IPS-18c (cell line): ENCODE data around the gene SEMA4C.
A peak's percentile ranks its signal among the peaks of the same experiment; 100 is the strongest.

Source experiments
- H3K4me3 ChIP-seq: 2 replicates; pipeline ENCODE4 v1.7.0; 2013; ENCODE audit warnings: low read depth, mild to moderate bottlenecking, low read length, moderate library complexity; ENCODE audit not compliant: insufficient read depth
- H3K9me3 ChIP-seq: one replicate; pipeline ENCODE4 v1.6.1; 2013; ENCODE audit warnings: mild to moderate bottlenecking, low read length, moderate library complexity; ENCODE audit not compliant: control insufficient read depth, insufficient read depth

The SEMA4C gene

DNA sequence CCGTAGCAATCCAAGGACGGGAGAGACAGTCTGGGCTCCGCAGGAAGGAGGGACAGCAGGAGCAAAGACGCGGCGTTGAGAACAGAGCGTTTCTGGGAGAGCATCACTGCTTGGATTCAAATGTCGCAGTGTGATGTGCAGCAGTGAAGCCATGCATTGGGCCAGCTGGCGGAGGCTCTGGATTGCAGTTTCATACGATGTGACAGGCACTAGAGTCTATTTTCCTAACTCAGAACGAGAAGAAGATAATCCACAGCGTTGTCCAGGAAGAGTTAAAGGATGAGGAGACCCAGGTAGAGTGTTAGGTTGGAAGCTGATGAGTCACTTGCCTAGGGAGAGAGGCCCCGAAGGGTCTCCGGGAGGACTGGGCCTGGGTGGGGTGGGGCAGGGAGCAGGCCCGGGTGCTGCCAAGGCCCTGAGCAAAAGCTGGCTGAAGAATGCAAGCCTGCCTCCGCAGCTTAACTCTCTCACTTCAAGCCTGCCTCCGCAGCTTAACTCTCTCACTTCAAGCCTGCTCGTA, 17.7 kb upstream of the SEMA4C start:
- Histone ChIP-seq H3K9me3 (no peaks in the 10 kb centered on the region), H3K4me3 (no peak overlapping the region)

DNA sequence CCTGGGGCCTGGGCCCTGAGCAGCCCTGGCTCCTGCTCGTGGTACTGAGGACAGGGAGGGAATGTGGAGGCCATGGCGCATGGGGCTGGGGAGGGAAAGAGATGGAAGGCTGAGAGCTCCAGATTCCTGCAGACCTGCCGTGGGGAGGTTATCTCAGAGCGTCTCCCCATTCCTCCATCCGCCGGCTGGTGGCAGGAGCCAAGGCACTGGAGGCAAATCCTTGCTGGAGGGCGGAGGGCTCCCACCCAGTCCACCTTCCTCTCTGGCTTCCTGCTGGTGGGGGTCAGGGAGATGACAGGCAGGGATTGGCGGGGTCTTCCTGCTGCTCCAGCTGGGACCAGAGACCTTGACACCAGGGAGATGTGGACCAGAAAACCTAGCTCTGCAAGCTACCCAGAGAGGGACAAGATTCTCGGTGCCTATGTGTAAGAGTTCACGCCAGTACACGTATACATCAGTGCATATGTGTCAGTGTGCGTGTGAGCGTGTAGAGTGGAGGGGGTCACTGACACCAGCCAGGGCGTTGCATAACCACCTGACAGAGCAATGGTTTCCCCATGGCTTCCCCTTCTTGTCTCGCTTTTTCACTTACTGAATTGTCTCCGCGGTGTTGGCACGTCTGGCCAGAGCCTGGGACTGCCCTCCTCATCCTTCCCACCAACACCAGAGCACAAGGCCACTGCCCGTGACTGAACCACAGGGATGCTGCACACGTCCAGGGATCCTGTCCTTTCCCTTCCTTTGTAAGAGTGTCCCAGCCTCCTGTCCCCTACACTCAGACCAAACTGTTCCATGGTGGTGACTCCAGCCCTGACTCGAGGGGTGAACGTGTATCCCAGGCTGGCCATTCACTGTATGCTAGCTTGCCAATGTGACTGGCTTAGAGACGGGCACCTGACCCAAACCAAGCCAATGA, 15.8 kb upstream of the SEMA4C start:
- no peak overlapping the region for H3K4me3 ChIP-seq
- H3K9me3 ChIP-seq = no peaks in the 10 kb centered on the region

DNA sequence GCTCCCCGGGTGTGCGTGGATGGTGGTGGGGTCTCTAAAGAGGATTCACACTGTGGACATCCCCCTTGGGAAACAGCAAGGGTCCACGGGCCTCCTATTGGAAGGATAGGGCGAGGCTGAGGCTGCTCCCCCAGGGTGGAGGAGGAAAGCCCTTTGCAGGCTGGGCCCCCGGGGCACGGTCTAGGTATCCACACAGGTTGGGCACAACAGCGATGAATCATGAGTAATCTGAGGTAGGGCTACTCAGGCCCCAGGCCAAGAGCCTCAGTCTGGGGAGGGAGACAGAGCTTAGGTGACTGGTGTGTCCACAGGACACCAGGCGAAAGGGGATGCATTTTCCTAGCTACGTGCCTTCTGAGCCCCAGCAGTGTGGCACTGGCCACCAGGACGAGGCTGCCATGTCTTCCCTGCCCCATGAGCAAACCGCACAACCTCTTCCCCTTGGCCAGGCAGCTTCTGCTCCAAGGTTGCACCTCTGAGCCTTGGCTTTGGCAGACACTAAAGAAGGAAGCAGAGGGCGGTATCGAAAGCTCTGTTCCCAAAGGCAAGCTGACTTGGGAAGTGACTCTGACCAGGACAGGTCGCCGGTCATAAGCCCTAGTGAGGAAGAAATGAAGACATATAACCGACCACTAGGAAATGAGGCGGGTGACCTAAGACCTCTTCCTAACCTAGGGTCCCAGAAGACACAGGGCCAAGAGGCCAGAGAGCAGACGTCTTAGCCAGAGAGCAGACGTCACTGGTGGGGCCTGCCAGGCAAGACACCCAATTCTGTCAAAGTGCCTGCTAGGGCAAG, 14.6 kb upstream of the SEMA4C start:
- Histone ChIP-seq H3K4me3 (no peak overlapping the region), H3K9me3 (no peaks in the 10 kb centered on the region)

DNA sequence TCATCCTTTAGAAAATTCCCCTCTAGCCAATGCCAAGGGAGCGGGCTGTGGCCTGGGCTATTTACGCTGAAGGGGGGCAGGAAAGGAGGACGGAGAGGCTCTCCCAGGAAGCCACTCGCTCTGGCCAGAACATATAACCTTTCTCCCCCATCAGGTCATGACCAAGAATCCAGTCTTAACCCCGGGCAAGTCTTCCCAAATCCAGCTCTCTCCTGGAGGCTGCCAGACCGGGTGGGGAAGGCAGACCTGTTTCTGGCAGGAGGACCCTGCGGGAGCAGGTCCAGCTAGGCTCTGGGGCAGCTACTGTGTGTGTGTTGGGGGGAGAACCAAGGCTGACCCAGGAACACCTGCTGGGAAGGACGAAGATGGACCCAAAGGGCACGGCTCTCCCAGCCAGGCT, 13.4 kb upstream of the SEMA4C start:
- no peaks in the 10 kb centered on the region for H3K9me3 ChIP-seq

DNA sequence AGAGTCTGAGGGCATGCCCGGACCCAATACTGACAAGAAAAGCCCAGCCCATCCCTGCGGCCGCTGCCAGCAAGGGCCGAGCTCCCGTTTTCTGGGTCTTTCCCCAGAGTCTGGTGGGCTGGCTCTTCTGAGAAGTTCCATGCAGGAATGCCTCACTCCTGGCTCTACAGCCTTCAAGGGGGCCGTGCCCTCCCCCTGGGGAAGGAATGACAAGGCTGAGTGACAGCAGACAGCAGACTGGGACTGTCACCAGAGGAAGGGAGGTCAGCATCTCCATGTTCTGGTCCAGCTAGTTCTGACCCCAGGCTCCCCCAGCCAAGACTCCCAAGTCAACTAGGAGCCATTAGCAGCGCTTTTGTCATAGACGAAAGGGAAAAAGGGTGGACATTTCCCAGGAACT, 13.0 kb upstream of the SEMA4C start:
- H3K4me3 ChIP-seq = no peak overlapping the region
- no peaks in the 10 kb centered on the region for H3K9me3 ChIP-seq

More for the DNA sequence above, 13.4 kb upstream of the SEMA4C start:
- no peak overlapping the region for H3K4me3 ChIP-seq

DNA sequence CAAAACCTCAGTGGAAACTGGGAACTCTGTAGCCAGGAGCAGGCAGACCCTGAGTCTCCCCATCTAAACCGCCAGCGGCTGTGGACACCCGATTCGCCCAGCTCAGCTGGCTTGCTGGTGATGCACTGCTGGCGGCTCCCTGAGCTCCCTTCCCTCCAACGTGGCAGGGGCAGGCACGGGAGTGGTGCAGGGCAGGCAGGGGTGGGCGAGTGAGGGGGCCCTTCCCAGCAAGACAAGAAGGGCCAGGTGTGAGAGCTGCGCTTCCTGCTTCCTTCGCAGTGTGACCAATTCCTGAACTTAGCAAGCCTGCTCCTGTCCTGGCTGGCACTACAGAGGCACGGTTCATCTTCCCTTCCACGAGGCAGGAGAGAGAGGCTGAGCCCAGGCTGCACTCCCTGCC, 12.3 kb upstream of the SEMA4C start:
- Histone ChIP-seq H3K4me3 (no peak overlapping the region), H3K9me3 (no peaks in the 10 kb centered on the region)

DNA sequence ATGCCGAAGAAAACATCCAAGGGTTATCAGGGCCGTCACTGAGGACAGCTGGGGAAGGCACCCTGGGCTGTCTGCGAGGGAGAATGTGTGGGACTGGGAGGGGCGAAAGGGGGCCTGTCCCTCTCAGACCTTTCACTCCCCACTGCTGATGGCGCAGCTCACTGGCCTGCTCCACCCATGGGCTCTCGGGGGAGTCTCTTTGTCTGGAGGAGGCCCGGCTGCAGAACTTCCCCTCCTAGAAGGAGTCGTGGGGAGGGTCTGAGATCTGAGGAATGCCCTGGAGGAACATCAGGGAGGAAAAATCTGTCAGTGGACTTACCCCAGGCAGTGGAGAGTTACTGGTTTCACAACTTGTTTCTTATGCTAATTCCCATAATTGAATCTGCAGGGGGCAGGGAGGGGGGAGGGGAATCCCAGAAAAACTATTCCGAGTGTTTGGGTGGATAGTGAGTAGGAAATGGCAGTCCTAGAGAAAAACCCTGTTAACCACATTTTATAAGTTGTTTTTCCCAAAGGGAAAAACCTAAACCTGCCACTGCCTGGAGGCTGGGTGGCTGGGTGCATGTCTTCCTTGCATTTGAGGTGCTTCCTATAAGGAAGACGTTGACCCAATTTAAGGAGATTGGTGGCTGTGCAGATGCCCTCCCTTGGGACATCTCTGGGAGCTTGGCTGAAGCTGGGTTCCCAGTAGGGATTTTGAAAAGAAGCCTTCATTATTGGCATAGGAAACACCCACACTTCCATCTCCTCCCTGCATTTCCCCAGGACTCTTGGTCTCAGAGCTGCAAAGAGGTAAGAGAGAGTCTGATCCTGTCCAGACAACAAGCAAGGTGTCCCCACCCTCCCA, 11.7 kb upstream of the SEMA4C start:
- H3K4me3 ChIP-seq = no peak overlapping the region; the same call in 1 of the 2 replicates
- H3K9me3 ChIP-seq = no peaks in the 10 kb centered on the region

DNA sequence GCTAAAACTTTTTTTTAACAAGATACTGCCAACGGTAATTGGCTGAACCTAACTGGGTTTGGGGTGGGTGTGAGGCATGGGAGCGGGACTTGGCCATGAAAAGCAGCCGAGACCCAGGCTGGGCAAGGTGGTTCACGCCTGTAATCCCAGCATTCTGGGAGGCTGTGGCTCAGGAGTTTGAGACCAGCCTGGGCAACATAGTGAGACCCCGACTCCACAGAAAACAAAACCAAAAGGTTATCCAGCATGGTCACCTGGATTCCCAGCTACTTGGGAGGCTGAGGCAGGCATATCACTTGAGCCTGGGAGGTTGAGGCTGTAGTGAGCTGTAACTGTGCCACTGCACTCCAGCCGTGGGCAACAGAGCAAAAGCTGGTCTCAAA, 11.0 kb upstream of the SEMA4C start:
- no peak overlapping the region for H3K4me3 ChIP-seq
- H3K9me3 ChIP-seq = no peaks in the 10 kb centered on the region

DNA sequence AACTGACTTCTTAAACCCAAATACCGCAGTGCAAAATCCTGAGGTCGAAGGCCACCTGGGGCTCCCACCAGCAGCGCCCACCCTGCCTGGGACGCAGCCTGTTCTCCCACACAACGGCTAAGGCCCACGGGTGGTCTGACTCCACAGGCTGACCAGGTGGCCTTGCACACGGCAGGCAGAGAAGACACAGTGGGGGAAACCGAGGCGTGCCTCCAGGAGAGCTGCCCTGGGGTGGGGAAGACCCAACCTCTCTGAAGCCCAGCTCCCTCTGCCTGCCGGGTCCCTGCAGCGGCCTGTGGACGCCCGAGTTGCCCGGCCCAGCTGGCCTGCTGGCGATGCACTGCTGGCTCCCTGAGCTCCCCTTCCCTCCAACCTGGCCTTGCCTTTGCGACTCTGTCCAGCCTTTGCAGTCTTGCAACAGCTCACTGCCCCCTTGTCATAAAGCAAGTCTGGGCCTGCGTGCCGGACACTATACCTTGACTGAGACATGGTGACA, 9.7 kb upstream of the SEMA4C start:
- H3K9me3 ChIP-seq = no peaks in the 10 kb centered on the region
- no peak overlapping the region for H3K4me3 ChIP-seq

DNA sequence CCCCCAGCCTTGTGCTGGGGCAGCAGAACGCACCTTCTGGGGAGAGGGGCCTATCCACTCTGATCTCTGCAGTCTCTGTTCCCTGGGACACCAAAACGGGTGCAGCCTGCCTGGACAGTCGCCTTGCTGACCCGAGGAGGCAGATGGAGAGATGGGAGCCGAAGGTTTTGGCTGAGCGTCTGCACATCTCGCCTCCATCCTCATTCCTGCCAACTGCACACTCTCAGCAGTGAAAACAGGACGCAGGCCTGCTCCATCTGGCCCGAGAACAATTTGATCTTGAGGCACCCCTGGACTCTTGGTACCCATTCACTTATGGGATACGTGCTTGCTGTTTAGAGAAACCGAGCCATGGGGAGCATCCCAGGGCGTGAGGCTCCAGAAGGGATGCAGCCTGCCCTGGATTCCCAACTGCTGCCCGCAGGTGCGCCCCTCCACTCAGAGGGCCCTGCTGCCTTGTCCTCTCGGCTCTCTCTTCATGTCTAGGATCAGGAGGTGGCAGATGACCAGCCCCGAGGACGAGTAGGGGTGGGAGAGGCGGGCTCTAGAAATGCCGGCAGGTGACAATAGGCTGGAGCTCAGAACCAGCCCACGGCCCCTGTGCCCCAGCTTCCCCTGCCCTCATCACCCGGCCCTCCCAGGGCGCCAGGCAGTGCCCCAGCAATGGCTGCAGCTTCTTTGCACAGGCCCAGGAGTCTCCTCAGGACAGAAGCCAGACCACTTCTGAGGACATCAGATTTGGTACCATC, 9.1 kb upstream of the SEMA4C start:
- Histone ChIP-seq H3K9me3 (no peaks in the 10 kb centered on the region), H3K4me3 (no peak overlapping the region)

DNA sequence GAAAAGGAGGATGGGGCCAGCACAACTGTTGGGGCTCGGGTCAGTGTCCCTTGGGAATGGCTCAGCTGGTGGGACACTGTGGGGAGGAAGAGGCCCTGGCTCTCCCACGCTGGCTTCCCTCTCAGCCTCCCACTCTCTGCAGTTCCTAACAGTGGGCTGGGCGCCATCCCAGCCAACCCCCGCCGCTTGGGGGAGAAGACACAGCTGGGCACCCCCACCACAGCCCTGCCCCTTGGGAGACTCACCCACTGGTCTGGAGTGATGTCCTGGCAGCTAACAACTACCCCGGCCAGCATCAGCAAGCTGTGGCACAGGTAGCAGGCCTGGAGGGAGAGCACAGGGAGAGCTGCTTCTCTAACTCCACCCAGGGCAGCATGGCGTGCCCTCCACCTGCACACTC, 8.3 kb upstream of the SEMA4C start:
- no peak overlapping the region for H3K4me3 ChIP-seq

DNA sequence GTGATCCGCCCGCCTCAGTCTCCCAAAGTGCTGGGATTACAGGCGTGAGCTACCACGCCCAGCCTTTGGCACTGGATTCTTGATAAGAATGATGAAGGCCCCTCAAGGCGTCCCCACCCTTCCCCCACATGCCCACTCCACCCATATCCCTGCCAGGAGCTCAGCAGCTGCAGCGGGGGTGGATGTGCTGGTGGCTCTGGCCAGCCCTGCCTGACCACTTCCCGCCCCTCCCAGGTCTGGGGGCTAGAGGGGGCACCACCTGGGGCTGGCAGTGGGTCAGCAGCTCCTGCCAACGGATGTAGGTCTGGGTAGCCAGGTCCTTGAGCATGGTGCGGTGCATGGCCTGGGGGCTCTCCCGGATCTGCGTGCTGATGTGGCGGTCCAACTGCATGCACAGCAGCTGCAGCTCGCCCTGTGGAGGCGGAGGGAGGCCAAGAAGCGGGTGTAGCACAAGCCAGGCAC, 7.8 kb upstream of the SEMA4C start:
- no peak overlapping the region for H3K4me3 ChIP-seq
- no peaks in the 10 kb centered on the region for H3K9me3 ChIP-seq

More for the DNA sequence above, 8.3 kb upstream of the SEMA4C start:
- no peaks in the 10 kb centered on the region for H3K9me3 ChIP-seq

DNA sequence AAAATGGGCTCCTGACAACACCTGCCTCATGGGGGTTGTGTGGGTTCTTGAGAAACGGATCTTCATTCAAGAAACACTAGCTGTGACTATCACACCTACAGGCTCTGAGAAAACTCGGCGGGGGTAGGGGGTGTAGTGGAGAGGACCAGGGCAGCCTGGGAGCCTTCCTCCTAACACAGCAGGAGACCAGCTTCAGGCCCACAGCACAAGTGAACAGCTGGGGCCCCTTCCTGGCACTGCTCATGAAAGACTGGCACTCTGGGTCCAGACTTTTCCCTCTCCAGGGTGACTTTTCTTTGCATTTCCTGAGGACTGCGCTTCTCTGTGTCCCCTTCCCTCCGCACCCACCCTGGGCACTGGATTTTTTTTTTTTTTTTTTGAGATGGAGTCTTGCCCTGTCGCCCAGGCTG, 7.2 kb upstream of the SEMA4C start:
- Histone ChIP-seq H3K4me3 (no peak overlapping the region), H3K9me3 (no peaks in the 10 kb centered on the region)

DNA sequence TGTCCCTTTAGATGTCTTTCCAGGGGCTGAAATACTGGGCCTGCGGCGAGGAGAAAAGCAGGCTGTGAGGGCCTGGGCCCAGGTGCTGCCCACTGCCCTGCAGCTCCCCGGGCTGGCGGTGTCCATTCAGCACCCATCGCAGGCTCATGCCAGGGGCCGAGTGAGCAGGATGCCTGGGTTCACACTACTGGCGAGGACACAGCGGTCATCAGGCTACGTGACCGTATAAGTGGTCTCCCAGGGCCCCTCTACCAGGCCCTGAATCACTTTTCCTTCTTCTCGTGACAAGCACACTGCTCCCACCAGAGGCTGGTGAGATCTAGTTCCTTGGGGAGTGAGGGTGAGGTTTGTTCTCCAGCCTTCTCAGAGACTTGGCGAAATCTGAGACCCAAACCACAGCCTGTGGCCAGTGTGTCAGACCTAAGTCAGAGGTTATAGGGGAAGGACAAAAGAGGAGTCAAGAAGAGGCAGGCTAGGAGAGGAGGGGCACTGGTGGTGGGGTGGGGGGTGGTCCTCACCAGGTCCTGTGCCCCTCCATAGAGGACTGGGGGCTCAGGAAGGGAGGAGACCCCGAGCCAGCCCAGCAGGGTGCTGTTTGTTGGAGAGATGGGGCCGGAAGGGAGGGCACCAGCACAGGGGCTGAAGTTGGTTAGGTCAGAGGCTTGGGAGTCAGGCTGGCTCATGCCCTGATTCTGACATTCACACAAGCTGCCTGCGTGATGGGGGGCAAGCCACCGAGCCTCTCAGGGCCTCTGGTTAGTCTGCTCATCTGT, 6.6 kb upstream of the SEMA4C start:
- no peaks in the 10 kb centered on the region for H3K9me3 ChIP-seq
- H3K4me3 ChIP-seq = no peak overlapping the region

DNA sequence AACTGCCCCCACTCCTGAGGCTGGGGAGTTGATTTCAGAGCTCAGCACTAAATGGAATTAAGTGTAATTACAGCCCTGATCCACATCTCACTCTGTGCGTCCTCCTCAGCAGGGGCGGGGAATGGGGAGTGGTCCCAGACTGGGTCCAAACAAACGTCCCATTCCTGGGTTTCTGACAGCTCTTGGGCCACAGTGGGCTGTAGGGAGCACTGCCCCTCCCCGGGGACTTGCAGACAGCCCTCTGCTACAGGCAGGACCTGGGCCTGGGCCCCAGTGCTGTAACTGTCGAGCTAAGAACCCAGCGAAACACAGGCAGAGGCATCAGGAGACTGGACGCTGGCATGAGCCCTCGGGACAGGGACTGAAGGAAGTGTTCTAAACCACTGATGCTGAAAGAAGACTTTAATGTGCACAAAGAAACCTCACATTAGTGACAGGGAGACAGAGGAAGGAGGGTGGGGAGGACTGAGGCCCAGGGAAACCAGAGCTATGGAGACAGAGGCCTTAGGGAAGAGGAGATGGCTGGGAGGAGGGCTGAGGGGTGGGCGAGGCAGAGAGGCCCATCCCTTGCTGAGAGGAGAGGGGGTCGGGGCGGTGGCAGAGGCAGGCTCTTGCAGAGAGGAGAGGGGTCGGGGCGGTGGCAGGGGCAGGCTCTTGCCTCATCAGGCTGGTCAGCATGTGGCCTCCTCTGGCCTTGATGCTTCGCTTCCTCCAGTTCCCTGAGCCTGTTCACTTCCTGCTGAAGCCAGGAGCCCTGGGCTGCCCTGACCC, 5.8 kb upstream of the SEMA4C start:
- no peaks in the 10 kb centered on the region for H3K9me3 ChIP-seq

More for the DNA sequence above, 5.8 kb upstream of the SEMA4C start:
- H3K4me3 ChIP-seq = peak overlapping the region; percentile 20; the same call in 1 of the 2 replicates
